ENCODE measurements around the gene NCBP3.

The NCBP3 gene

GRCh38 chr17:3800362-3801271 lies 45.4 kb downstream of the NCBP3 start, which contains the start of gene ITGAE:
ITGAE (minus strand) TSS chr17:3801188; CDS start chr17:3801144, 44 bp downstream.
- no peak for TF ChIP-seq EZH2 (IDR thresholded peaks at IDR 0.05; ENCODE audit: borderline replicate concordance, low read length)
- TF ChIP-seq CTCF (IDR thresholded peaks at IDR 0.05; ENCODE audit: low read length), result no peak
- Histone ChIP-seq H3K27ac (ENCODE audit: low read depth, low read length, poor library complexity, severe bottlenecking) (no peak within 1 kb of the TSS), H3K9ac (ENCODE audit: low read length) (no peak within 1 kb of the TSS), H3K36me3 (ENCODE audit: insufficient read depth, low read length) (no peaks in the 10 kb centered on the region), H3K4me1 (ENCODE audit: insufficient read depth, low read length, severe bottlenecking) (peaks cover 9% of the 10 kb centered on the region), H3K4me3 (ENCODE audit: low read depth, low read length, poor library complexity, severe bottlenecking) (no peak within 1 kb of the TSS), H3K4me2 (ENCODE audit: low read length) (no peak within 1 kb of the TSS), H4K20me1 (ENCODE audit: insufficient read depth, low read length) (no peaks in the 10 kb centered on the region), H3K27me3 (ENCODE audit: insufficient read depth, low read length) (no peaks in the 10 kb centered on the region; the same call in 1 of the 2 replicates), H3F3A (ENCODE audit: insufficient read depth, low read length) (no peaks in the 10 kb centered on the region), H2AFZ (ENCODE audit: low read length) (no peak within 1 kb of the TSS), H3K9me3 (ENCODE audit: low read length) (no peaks in the 10 kb centered on the region), H3K9me2 (ENCODE audit: low read depth, low read length) (no peaks in the 10 kb centered on the region), H3K79me2 (ENCODE audit: insufficient read depth, low read length) (no peaks in the 10 kb centered on the region)

- Histone ChIP-seq H2AFZ (ENCODE audit: low read length) (no peak overlapping the region), H3K9me3 (ENCODE audit: low read length) (no peaks in the 10 kb centered on the region), H3K4me2 (ENCODE audit: low read length) (no peak overlapping the region), H3K79me2 (ENCODE audit: insufficient read depth, low read length) (no peaks in the 10 kb centered on the region), H3K4me3 (ENCODE audit: low read depth, low read length, poor library complexity, severe bottlenecking) (no peak overlapping the region), H3K9ac (ENCODE audit: low read length) (no peak overlapping the region), H3K27ac (ENCODE audit: low read depth, low read length, poor library complexity, severe bottlenecking) (no peak overlapping the region), H3K9me2 (ENCODE audit: low read depth, low read length) (no peaks in the 10 kb centered on the region), H4K20me1 (ENCODE audit: insufficient read depth, low read length) (no peaks in the 10 kb centered on the region), H3K36me3 (ENCODE audit: insufficient read depth, low read length) (no peaks in the 10 kb centered on the region), H3F3A (ENCODE audit: insufficient read depth, low read length) (no peaks in the 10 kb centered on the region), H3K27me3 (ENCODE audit: insufficient read depth, low read length) (no peaks in the 10 kb centered on the region; the same call in 1 of the 2 replicates), H3K4me1 (ENCODE audit: insufficient read depth, low read length, severe bottlenecking) (peaks cover 5% of the 10 kb centered on the region)
- TF ChIP-seq EZH2 (IDR thresholded peaks at IDR 0.05; ENCODE audit: borderline replicate concordance, low read length), result no peak
- TF ChIP-seq CTCF (IDR thresholded peaks at IDR 0.05; ENCODE audit: low read length), result no peak
These were observed 46.7 kb downstream of the NCBP3 start for GRCh38 chr17:3799181-3799945.

- H3K27me3 ChIP-seq (ENCODE audit: insufficient read depth, low read length), result no peaks in the 10 kb centered on the region; the same call in 1 of the 2 replicates
- TF ChIP-seq CTCF (IDR thresholded peaks at IDR 0.05; ENCODE audit: low read length) (no peak), EZH2 (IDR thresholded peaks at IDR 0.05; ENCODE audit: borderline replicate concordance, low read length) (no peak)
- H3K79me2 ChIP-seq (ENCODE audit: insufficient read depth, low read length), result no peaks in the 10 kb centered on the region
- H3K9me3 ChIP-seq (ENCODE audit: low read length), result no peaks in the 10 kb centered on the region
- no peak overlapping the region for H3K4me3 ChIP-seq (ENCODE audit: low read depth, low read length, poor library complexity, severe bottlenecking)
- no peaks in the 10 kb centered on the region for H3F3A ChIP-seq (ENCODE audit: insufficient read depth, low read length)
- no peak overlapping the region for H3K27ac ChIP-seq (ENCODE audit: low read depth, low read length, poor library complexity, severe bottlenecking)
- H3K9me2 ChIP-seq (ENCODE audit: low read depth, low read length), result no peaks in the 10 kb centered on the region
- H3K9ac ChIP-seq (ENCODE audit: low read length), result no peak overlapping the region
- no peak overlapping the region for H3K4me2 ChIP-seq (ENCODE audit: low read length)
- H4K20me1 ChIP-seq (ENCODE audit: insufficient read depth, low read length), result no peaks in the 10 kb centered on the region
- no peaks in the 10 kb centered on the region for H3K4me1 ChIP-seq (ENCODE audit: insufficient read depth, low read length, severe bottlenecking)
- no peaks in the 10 kb centered on the region for H3K36me3 ChIP-seq (ENCODE audit: insufficient read depth, low read length)
- no peak overlapping the region for H2AFZ ChIP-seq (ENCODE audit: low read length)
These were observed 47.5 kb downstream of the NCBP3 start for GRCh38 chr17:3798273-3799180.

All from OCI-LY1 (cell line).